GM19043 (cell line): ENCODE results near the gene EXOC6B.
"Not testable (repeated sequence)": the region's sequence is repeated elsewhere in the genome, so short reads cannot be mapped to it uniquely, and the experiment has no call there.

ENCODE experiments used
- ATAC-seq: cut with Tn5 transposase; IDR thresholded peaks from one replicate; pipeline ENCODE4 v1.9.1; 2021; ENCODE audit warnings: low read depth; ENCODE audit not compliant: unreplicated experiment

The EXOC6B gene

DNA sequence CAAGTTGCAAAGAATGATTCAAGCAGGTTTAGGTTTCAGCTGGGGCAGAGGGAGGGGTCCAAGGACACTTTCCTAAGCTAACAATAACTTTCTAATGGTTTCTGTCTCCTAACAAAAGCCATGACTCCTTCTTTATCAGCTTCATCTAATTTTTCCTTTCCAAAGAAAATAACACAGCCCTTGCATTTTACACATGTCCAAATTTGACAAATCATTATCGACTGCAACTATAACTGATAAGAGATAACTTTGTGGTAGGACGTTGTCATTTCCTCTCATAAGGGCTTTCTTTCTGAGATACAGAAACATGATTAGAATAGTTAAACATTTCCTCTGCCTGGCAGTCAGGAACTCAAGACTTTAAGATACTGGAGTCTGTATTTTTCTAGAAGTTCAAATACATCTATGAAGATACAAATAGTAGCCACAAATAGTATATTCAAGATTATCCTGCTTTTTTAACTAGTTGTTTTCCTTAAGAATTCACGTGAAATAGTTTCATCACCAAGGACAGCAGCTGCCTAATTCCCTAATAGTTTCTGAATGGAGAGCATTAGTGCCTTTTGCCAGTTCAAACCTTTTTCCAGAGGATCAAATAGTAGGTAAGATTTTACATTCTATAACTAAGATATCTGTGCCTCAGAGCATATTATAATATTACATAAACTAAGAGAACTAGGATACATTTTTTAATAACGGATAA is 263.2 kb downstream of the EXOC6B start:
- ATAC-seq: no peak

DNA sequence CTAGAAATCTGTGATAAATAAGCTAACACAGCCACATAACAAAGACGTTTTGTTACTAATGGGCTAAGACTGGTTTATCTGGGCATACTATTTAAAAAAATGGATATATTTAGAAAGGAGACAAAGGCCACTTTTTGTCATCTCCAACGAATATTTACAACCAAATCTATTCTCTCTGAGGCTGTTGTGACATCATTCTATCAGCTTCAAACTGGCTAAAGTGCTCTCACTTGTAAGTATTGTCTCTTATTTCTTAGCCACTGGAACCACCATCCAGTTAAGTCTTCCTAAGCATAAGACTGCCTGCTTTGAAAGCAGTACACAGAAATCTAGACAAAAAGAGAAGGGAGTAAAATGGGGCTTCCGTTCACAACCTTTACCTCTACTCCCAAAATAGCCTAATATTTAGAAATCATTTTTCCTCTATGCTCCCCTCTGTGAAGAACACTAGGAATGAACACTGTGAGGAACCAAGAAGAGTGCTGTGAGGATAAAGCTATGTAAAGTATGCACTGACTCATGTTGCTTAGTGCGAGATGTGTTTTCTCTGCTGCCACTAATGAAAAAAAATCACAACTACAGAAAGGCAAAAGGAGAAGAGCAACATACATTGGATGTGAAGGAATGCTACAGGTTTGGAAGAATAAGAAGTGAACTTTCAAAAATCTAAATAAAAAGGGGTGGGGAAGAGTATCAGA is 264.1 kb downstream of the EXOC6B start:
- no peak for ATAC-seq

DNA sequence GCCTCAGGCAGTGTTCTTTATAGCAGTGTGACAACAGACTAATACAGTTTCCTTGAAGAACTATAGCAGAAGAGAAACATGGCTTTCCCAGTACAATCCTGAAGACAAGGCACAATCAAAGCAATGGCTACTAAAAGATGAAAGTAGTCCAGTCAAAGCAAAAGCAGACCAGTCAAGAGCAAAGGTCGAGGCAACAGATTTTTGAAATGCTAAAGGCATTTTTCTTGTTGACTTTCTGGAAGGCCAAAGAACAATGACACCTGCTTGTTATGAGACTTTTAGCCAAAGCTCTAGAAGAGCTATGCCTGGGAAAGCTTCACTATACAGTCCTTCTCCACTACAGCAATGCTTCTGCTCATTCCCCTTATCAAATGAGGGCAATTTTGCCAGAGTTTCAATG is 269.9 kb downstream of the EXOC6B start:
- no peak for ATAC-seq

GRCh38 chr2:72555363-72555762 is 270.5 kb downstream of the EXOC6B start:
- not testable (repeated sequence) for ATAC-seq

GRCh38 chr2:72554910-72555309 is 270.9 kb downstream of the EXOC6B start:
- not testable (repeated sequence) for ATAC-seq

DNA sequence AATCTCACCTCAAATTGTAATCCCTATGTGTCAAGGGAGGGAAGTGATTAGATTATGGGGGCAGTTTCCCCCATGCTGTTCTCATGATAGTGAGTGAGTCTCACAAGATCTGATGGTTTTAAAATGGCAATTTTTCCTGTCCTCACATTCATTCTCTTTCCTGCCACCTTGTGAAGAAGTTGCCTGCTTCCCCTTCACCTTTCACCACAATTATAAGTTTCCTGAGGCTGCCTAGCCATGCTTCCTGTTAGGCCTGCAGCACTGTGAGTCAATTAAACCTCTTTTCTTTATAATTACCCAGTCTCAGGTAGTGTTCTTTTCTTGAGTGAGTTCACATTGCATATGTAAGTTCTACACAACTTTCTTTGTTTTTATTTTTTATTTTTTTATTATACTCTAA is 271.5 kb downstream of the EXOC6B start:
- no peak for ATAC-seq

DNA sequence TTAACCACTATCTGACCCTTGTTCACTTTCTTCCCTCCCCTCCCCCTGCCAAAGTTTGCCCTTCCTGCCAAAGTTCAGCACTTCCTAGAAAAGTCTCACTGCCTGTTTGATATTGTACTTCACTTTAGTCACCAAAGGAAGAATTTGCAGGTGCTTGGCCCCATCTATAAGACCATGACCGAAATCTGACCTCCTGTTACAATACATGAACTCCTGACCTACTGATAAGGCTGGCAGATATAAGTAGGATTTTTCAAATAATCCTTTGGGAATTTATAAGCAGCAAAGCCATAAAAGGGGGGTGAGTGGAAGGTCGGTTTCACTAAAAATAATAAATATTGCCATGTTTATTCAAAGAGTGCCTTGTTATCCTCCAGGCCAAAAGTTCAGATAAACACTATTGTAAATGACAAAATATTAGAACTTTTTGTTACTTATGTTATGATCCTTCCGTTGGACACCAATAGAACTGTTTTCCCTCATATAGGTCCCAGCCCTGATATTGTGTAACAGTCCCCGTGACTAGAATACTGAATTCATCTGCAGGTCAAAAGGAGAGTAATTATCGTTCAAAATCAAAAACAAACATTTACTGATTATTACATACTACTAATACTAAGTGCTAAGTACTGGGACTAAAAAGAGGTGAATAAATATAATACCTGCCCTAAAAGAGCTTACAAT is 277.6 kb downstream of the EXOC6B start:
- ATAC-seq: no peak

DNA sequence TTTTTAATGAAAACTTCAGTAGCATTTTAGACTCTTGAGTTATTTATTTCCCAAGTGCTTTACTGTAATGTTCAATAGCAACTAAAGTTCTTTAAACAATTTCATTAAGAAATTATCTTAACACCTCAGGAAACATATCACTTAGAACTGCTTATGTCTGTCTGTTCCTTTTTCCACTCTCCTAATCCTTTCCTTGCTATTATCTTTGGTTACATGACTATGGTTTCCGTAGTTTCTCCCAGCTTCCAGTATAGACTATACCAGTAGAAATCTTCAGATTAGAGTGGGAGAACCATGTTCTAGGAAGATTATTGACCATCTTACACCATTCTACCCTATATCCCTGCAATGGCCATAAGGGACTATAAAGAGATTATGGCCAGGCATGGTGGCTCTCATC is 280.0 kb downstream of the EXOC6B start:
- ATAC-seq: no peak

DNA sequence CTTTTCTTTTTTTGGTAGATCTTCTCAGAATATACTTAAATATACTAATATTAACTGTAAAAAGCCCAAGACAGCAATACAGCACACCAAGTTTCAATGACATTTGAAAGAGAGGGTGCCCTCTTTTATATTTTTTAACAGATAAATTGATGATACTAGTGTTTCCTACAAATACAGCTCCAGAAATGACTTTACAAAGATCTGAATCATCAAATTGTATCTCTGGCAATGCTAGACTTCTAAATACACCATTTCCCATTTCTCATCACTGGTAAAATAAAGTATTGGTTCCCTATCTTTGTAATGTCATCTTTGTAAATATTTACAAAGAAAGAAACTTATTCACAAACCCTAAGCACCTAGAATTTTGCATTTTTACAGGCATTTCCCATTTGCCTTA is 281.3 kb downstream of the EXOC6B start:
- ATAC-seq: no peak

GRCh38 chr2:72543497-72544216 is 282.2 kb downstream of the EXOC6B start:
- ATAC-seq: no peak

DNA sequence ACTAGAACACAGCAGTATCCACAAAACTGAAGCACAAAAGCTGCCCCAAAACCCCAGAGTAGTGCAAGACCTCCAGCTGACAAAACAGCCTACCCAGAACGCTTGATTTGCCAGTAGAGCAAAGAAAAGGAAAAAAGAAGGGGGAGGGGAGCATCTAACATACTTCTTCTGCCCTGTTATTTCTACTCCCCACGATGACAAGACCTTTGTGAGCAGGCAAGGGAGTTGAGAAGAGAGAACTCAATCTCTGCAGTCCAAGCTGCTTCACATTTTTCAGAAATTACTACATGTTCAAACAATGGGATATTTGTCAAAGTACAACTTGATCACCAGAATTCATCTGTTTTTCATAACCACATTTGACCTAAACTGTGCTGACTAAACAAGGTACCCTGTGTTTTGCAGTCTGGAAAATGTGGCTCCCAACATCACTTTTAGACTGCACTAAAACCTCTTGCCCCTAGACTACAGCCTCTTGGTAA is 286.7 kb downstream of the EXOC6B start:
- no peak for ATAC-seq

- ATAC-seq: no peak
Observed at GRCh38 chr2:72538486-72538885, 287.3 kb downstream of the EXOC6B start.

DNA sequence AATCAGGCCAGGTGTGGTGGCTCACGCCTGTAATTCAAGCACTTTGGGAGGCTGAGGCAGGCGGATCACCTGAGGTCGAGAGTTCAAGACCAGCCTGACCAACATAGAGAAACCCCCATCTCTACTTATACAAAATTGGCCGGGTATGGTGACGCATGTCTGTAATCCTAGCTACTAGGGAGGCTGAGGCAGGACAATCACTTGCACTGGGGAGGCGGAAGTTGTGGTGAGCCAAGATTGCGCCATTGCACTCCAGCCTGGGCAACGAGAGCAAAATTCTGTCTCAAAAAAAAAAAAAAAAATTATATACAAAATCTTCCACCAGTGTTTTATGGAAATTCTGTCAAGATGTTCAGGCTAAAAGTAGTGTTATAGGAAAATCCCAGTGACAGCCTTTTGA is 290.2 kb downstream of the EXOC6B start:
- ATAC-seq: not testable (repeated sequence)

DNA sequence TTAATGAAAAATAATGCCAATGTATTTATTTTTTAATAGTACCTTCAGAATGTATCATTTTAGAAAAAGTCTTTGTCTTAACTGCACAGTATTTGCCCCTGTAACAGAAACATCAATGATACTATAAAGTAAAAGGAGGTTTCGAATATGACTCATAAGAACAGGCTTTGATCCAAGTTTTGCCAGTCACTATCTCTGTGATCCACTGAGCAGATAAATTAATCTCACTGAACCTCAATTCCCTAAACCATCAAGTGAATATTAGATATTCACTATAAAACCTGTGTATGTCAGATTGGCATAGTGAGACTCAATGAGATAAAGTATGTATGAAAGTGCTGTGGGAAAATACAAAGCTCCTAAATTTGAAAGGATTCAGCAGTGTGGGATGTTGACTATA is 292.1 kb downstream of the EXOC6B start:
- ATAC-seq: no peak

- ATAC-seq: no peak
Observed at GRCh38 chr2:72527424-72527823, 298.4 kb downstream of the EXOC6B start.

- ATAC-seq: no peak
Observed at GRCh38 chr2:72526623-72527022, 299.2 kb downstream of the EXOC6B start.

- ATAC-seq: no peak
Observed at GRCh38 chr2:72524071-72524470, 301.8 kb downstream of the EXOC6B start.

DNA sequence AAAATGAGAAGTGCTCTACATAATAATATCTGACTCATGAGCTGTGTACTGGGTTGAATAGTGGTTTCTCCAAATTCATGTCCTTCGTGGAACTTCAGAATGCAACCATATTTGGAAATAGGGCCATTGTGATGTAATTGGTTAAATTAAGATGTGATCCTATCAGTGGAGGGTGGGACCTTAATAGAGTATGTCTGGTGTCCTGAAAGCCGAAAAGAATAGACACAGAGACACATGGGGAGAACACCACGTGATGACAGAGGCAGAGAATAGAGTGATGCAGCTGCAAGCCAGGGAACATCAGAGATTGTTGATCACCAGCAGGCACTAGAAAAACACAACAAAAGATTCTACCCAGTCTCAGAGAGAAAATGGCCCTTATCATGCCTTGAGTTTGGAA is 310.1 kb downstream of the EXOC6B start:
- no peak for ATAC-seq

DNA sequence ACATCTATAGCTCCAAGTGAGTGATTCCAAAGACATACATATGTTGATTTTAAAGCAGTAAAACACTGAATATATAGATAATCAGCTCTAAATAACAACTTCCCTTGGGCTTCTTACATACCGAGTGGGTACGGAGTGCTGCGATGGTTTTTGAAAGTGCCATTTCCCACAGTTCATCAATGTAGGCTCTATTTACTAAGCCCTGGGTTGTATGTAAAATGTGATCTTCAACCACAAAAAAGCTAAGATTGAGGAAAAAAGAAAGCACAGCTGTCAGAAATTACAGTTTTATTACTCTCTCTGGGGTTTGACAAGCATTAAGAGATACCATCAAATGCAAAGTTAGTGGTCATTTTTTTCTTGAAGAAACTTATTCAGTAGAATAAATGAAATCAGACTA is 312.8 kb downstream of the EXOC6B start:
- no peak for ATAC-seq

DNA sequence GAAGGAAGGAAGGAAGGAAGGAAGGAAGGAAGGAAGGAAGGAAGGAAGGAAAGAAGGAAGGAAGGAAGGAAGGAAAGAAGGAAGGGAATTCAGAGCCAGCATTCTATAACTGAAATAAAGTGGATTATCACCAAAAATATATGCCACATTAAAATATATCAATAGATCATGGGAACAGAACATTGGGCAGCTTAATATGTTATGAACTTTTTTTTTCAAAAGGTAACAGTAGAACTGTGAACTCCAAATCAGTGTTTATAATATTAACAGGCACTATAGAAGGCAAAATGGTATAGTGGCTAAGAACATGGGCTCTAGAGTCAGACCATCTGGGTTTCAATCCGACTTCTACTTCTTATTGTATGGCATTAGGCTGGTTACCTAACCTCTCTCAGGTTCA is 313.5 kb downstream of the EXOC6B start:
- ATAC-seq: no peak

DNA sequence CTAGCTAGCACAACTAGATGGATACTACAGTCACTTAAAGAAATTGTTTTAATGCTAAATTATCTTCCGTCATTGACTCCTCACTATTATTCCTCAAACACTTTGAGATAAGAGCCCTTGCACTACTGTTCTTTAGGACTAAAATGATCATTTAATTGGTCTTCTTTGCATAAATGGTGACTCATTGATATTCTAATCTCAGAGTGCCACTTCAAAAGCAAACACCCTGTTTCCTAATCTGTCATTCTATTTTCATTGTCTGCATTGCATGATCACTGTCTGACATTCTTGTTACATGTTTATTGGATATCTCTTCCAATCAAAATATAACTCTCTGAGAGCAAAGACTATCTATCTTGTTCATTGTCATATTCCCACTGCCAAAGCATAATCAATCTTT is 313.9 kb downstream of the EXOC6B start:
- ATAC-seq: no peak
